BJ (cell line): ENCODE data around the gene UBXN6. TPM values are rescaled to one million over a fixed set of nuclear protein-coding genes. Genes with fewer than 3 reads are reported as not detected.

Experiments used
- CTCF ChIA-PET: fragments of 350-600 bp; formaldehyde crosslinking; extraction: SDS; loops from one replicate; lab custom pipeline; 2021; ENCODE audit warnings: antibody characterized with exemption, inconsistent platforms; lab: Yijun Ruan, JAX
- POLR2A ChIA-PET: fragments of 300-600 bp; sonication (Branson Sonifier 250); formaldehyde crosslinking; extraction: SDS; loops from one replicate; lab custom pipeline; 2021; ENCODE audit warnings: antibody characterized with exemption; lab: Charles Lee
- DNase-seq: peaks from one replicate; pipeline ENCODE4 v3.0.0-alpha.2; 2011; ENCODE audit warnings: low read depth
- H3K27me3 ChIP-seq: 2 replicates; pipeline ENCODE4 v1.6.0; 2011; ENCODE audit warnings: low read length; ENCODE audit not compliant: control insufficient read depth, insufficient read depth
- H3K36me3 ChIP-seq: 2 replicates; pipeline ENCODE4 v1.5.1; 2011; ENCODE audit warnings: low read length; ENCODE audit not compliant: control insufficient read depth, insufficient read depth
- H3K4me3 ChIP-seq: 2 replicates; pipeline ENCODE4 v1.5.1; 2011; ENCODE audit warnings: low read depth, mild to moderate bottlenecking, control low read depth, low read length
- CTCF ChIP-seq: IDR thresholded peaks from 2 replicates; pipeline ENCODE4 v1.5.1; 2011; ENCODE audit warnings: low read depth, mild to moderate bottlenecking, control low read depth, inconsistent platforms, low read length, moderate library complexity; ENCODE audit not compliant: insufficient read depth
- polyA plus RNA-seq: library from polyadenylated mRNA; depleted of rRNA; stranded (reverse); fragments of >200 nt; gene quantifications from 2 replicates; pipeline ENCODE4 v1.2.3, GENCODE V29; 2011

UBXN6 gene
- polyA plus RNA-seq, 1 experiment: 127 TPM

DNA sequence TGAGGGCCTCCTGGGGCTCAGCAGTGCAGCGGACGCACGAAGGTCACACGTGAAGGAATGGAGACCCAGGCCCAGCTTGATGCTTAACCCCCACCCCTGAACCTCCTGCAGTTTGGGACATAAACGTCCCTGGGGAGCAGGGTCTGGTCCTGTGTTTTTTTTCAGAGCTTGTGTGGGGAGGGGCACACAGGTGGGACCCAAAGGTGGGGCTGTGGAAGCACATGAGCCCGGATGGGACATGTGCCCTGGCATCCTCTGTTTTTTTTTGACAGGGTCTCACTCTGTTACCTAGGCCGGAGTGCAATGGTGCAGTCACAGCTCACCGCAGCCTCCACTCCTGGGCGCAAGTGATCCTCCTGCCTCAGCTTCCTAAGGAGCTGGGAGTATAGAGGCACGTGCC, 20.5 kb downstream of the UBXN6 start:
- peaks cover 7% of the 10 kb centered on the region for H3K36me3 ChIP-seq
- H3K27me3 ChIP-seq: no peaks in the 10 kb centered on the region
- ChIA-PET POLR2A (no interaction called here), CTCF (interaction anchor here (1.0 kb wide), 1 partner anchor 10 kb away, joined by 3 read pairs; no protein-coding TSS in a partner anchor)
- H3K4me3 ChIP-seq: no peak overlapping the region
- TF ChIP-seq CTCF: no peak
- no peak for DNase-seq

DNA sequence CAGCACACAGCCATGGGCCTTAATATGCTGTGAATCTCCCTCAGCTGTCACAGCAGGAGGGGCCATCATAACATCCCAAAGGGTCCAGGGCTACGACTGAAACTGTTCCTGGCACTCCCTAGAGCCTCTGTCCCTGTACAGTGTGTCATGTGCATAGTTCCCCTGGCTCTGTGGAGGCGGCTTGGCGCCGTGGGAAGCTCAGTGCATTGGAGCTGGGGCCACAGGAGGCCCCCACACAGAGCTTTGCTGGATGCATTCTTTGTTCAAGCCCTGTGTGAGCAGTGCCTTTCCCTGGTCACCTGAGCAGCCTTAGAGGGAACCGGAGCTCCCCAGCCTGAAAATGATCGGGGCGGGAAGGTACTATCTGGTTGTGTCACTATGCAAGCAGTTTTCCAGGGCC, 21.4 kb downstream of the UBXN6 start:
- Histone ChIP-seq H3K27me3 (no peaks in the 10 kb centered on the region), H3K4me3 (no peak overlapping the region), H3K36me3 (peaks cover 11% of the 10 kb centered on the region)
- CTCF ChIA-PET: interaction anchor here (1.1 kb wide), 1 partner anchor 83 kb away, joined by 4 read pairs; no protein-coding TSS in a partner anchor
- DNase-seq: no peak
- POLR2A ChIA-PET: no interaction called here
- no peak for TF ChIP-seq CTCF

- ChIA-PET CTCF (interaction anchor here (0.6 to 1.0 kb wide), 2 partner anchors 17 to 359 kb away, joined by 3 read pairs; no protein-coding TSS in a partner anchor), POLR2A (no interaction called here)
- H3K4me3 ChIP-seq: no peak overlapping the region
- no peaks in the 10 kb centered on the region for H3K27me3 ChIP-seq
- peaks cover 13% of the 10 kb centered on the region for H3K36me3 ChIP-seq
- TF ChIP-seq CTCF: no peak
- no peak for DNase-seq
These were observed 23.2 kb downstream of the UBXN6 start for GRCh38 chr19:4434391-4434790.

DNA sequence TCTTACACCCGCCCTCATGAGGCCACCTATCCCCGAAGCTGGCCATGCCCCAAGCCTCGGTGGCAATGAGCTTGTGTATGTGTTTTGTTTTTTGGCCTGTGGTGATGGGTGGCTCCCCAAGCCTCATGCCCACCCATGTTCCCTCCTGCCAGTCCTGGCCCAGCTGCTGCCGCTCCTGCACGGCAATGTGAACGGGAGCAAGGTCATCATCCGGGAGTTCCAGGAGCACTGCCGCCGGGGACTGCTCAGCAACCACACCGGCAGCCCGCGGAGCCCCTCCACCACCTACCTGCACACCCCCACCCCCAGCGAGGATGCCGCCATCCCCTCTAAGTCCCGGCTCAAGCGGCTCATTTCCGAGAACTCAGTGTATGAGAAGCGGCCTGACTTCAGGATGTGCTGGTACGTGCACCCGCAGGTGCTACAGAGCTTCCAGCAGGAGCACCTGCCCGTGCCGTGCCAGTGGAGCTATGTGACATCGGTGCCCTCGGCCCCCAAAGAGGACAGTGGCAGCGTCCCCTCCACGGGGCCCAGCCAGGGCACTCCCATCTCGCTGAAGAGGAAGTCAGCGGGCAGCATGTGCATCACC, 24.6 kb downstream of the UBXN6 start:
- POLR2A ChIA-PET: no interaction called here
- Histone ChIP-seq H3K4me3 (no peak overlapping the region), H3K27me3 (no peaks in the 10 kb centered on the region), H3K36me3 (peaks cover 13% of the 10 kb centered on the region)
- no peak for TF ChIP-seq CTCF
- no peak for DNase-seq
- CTCF ChIA-PET: interaction anchor here (1.0 kb wide), 1 partner anchor 13 kb away, joined by 3 read pairs; no protein-coding TSS in a partner anchor

DNA sequence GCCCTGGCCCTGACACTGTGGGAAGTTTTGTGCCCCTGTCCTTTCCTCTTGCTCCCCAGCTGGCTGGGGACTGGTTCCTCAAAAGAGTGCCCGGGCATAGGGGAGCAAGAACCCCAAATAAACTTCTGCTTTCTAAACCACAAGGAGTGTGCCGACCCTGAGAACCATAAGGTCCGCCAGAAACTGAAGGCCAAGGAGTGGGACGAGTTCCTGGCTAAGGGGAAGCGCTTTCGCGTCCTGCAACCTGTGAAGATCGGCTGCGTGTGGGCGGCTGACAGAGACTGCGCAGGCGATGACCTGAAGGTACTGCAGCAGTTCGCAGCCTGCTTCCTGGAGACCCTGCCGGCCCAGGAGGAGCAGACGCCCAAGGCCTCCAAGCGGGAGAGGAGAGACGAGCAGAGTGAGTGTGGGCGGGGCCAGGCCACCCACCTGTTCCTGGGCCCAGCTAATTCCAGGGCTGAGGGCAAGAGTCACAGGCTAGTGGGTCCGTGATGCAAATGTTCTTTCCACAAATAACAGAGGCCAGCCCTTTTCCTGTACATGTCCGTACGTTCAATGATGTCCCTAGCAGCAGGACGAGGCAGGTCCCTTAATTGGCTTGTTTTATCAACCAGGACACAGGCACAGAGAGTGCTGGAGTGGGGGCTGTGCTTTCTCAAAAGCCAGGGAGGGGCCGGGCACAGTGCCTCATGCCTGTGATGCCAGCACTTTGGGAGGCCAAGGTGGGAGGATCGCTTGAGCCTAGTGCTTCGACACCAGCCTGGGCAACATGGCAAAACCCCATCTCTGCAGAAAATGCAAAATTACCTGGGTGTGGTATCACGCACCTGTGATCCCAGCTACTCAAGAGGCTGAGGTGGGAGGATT, 25.6 kb downstream of the UBXN6 start:
- CTCF ChIA-PET: interaction anchor here (1.0 kb wide), 1 partner anchor 12 kb away, joined by 3 read pairs; no protein-coding TSS in a partner anchor
- no peak for DNase-seq

More for the DNA sequence above, 25.6 kb downstream of the UBXN6 start:
- H3K4me3 ChIP-seq: no peak overlapping the region
- H3K27me3 ChIP-seq: no peaks in the 10 kb centered on the region
- H3K36me3 ChIP-seq: peaks cover 13% of the 10 kb centered on the region
- no peak for TF ChIP-seq CTCF
- POLR2A ChIA-PET: no interaction called here
